ENCODE results near the gene KRTAP10-12. TPM values are rescaled to one million over a fixed set of nuclear protein-coding genes. Genes with fewer than 3 reads are reported as not detected.

Gene KRTAP10-12
- total RNA-seq, 3 donors from 2014 or later, result not detected

GRCh38 chr21:44706706-44707581 lies 10.0 kb downstream of the KRTAP10-12 start:
- DNase-seq (no peak), ATAC-seq (no peak)
- TF ChIP-seq, protein P1, sequence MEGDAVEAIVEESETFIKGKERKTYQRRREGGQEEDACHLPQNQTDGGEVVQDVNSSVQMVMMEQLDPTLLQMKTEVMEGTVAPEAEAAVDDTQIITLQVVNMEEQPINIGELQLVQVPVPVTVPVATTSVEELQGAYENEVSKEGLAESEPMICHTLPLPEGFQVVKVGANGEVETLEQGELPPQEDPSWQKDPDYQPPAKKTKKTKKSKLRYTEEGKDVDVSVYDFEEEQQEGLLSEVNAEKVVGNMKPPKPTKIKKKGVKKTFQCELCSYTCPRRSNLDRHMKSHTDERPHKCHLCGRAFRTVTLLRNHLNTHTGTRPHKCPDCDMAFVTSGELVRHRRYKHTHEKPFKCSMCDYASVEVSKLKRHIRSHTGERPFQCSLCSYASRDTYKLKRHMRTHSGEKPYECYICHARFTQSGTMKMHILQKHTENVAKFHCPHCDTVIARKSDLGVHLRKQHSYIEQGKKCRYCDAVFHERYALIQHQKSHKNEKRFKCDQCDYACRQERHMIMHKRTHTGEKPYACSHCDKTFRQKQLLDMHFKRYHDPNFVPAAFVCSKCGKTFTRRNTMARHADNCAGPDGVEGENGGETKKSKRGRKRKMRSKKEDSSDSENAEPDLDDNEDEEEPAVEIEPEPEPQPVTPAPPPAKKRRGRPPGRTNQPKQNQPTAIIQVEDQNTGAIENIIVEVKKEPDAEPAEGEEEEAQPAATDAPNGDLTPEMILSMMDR (IDR thresholded peaks at IDR 0.05), result no peak
- H3K36me3 ChIP-seq (ENCODE audit: low read depth), result no peaks in the 10 kb centered on the region
- H3K9me3 ChIP-seq, result no peaks in the 10 kb centered on the region
- no peaks in the 10 kb centered on the region for H3K4me1 ChIP-seq (ENCODE audit: low read depth)
- no peak overlapping the region for H3K4me3 ChIP-seq
- intact Hi-C loops (cut with DNase I, micrococcal nuclease), result no loop called here

DNA sequence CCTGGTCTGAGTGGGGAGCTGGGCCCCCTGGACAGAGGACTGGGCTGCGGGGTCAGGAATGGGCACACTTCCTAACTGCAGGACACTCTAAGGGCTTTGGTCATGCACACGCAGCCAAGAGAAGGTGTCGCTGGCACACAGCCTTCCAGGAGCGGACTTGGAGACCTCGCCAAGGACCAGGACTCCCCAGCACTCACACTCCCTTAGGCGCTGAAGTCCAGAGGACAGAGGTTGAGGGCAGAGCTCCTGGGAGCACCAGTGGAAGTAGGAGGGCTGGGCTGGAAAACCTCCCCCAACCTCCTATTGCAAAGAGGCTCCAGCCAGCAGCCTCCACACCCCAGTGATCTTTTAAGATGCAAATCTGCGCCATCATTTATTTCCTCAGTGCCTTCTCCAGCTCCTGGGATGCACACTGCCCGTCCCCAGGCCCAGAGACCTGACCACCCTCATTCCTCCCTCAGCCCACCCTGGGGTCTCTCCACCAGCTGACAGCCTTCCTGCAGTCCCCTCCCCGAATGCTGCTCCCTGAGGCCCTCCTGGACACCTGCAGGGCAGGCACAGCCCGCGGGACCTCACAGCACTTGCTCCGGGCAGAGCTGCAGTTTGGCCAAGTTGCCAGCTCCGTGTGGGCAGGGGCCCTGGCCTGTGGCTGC lies 11.4 kb downstream of the KRTAP10-12 start:
- Histone ChIP-seq H3K4me1 (ENCODE audit: low read depth) (no peaks in the 10 kb centered on the region), H3K4me3 (no peak overlapping the region), H3K9me3 (no peaks in the 10 kb centered on the region), H3K36me3 (ENCODE audit: low read depth) (no peaks in the 10 kb centered on the region)
- TF ChIP-seq, protein P1 (IDR thresholded peaks at IDR 0.05), result no peak
- no peak for DNase-seq
- intact Hi-C loops (cut with DNase I, micrococcal nuclease), result no loop called here
- no peak for ATAC-seq

- intact Hi-C loops (cut with DNase I, micrococcal nuclease), result no loop called here
- no peak for ATAC-seq
- TF ChIP-seq, protein P1 (IDR thresholded peaks at IDR 0.05), result no peak
These were observed 12.0 kb downstream of the KRTAP10-12 start for GRCh38 chr21:44708866-44709425.

GRCh38 chr21:44709426-44710293 lies 12.7 kb downstream of the KRTAP10-12 start:
- TF ChIP-seq, protein P1 (IDR thresholded peaks at IDR 0.05), result no peak
- Histone ChIP-seq H3K36me3 (ENCODE audit: low read depth) (no peaks in the 10 kb centered on the region), H3K4me3 (no peak overlapping the region), H3K4me1 (ENCODE audit: low read depth) (no peaks in the 10 kb centered on the region), H3K9me3 (no peaks in the 10 kb centered on the region)
- ATAC-seq (no peak), DNase-seq (no peak)
- intact Hi-C loops (cut with DNase I, micrococcal nuclease), result no loop called here

More at GRCh38 chr21:44708866-44709425, 12.0 kb downstream of the KRTAP10-12 start:
- Histone ChIP-seq H3K9me3 (no peaks in the 10 kb centered on the region), H3K4me1 (ENCODE audit: low read depth) (no peaks in the 10 kb centered on the region), H3K4me3 (no peak overlapping the region), H3K36me3 (ENCODE audit: low read depth) (no peaks in the 10 kb centered on the region)
- DNase-seq, result no peak

DNA sequence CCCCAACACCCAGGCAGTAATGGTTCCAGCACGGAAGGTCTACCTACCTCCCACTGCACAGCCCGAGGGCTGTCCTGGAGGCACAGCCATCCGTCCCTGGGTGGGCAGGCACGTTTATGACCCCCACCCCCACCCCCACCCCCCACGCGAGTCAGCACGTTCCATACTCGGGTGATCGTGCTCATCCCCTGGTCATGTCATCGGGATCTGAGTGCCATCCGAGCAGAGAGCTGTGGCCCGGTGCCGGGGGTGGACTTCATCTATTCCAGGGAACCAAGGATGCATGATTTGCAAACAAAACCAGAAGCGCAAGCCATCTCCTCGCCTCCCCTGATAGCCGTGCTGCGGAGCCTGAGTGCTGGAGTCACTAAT lies 13.3 kb downstream of the KRTAP10-12 start:
- Histone ChIP-seq H3K9me3 (no peaks in the 10 kb centered on the region), H3K36me3 (ENCODE audit: low read depth) (no peaks in the 10 kb centered on the region), H3K4me3 (no peak overlapping the region), H3K4me1 (ENCODE audit: low read depth) (no peaks in the 10 kb centered on the region)
- no peak for ATAC-seq
- intact Hi-C loops (cut with DNase I, micrococcal nuclease), result no loop called here
- DNase-seq, result no peak
- TF ChIP-seq, protein P1 (IDR thresholded peaks at IDR 0.05), result no peak
